Left forelimb (tissue), 1 donor: Measurements from ENCODE around the gene SLC2A8.

Experiments
- DNase-seq: peaks from one replicate; pipeline ENCODE4 v3.0.0-alpha.2; 2018; ENCODE audit warnings: low spot score

Gene SLC2A8

GRCh38 chr9:127382541-127382940 is 14.4 kb upstream of the SLC2A8 start:
- no peak for DNase-seq

- no peak for DNase-seq
Measured at GRCh38 chr9:127384016-127384730, 12.8 kb upstream of the SLC2A8 start.

GRCh38 chr9:127384901-127385300 is 12.1 kb upstream of the SLC2A8 start:
- no peak for DNase-seq

GRCh38 chr9:127386249-127386648 is 10.7 kb upstream of the SLC2A8 start:
- DNase-seq, result no peak

- no peak for DNase-seq
Measured at GRCh38 chr9:127386981-127387380, 10.0 kb upstream of the SLC2A8 start.

GRCh38 chr9:127388037-127388855 is 8.7 kb upstream of the SLC2A8 start:
- DNase-seq, result no peak

GRCh38 chr9:127388856-127389238 is 8.1 kb upstream of the SLC2A8 start:
- DNase-seq, result no peak

- DNase-seq, result no peak
Measured at GRCh38 chr9:127389381-127390247, 7.4 kb upstream of the SLC2A8 start.

GRCh38 chr9:127390248-127390545 is 6.8 kb upstream of the SLC2A8 start:
- no peak for DNase-seq

GRCh38 chr9:127390563-127390962 is 6.4 kb upstream of the SLC2A8 start:
- no peak for DNase-seq

- no peak for DNase-seq
Measured at GRCh38 chr9:127392166-127392565, 4.8 kb upstream of the SLC2A8 start.

- DNase-seq, result no peak
Measured at GRCh38 chr9:127392976-127393375, 4.0 kb upstream of the SLC2A8 start.

GRCh38 chr9:127393645-127394044 is 3.3 kb upstream of the SLC2A8 start:
- DNase-seq, result no peak

GRCh38 chr9:127395497-127396252 is 1.3 kb upstream of the SLC2A8 start:
- no peak for DNase-seq

- DNase-seq, result no peak
Measured at GRCh38 chr9:127396253-127396807, 639 bp upstream of the SLC2A8 start.

- no peak for DNase-seq
Measured at GRCh38 chr9:127397646-127398274, 791 bp downstream of the SLC2A8 start.

GRCh38 chr9:127398275-127398647 is 1.3 kb downstream of the SLC2A8 start:
- no peak for DNase-seq

GRCh38 chr9:127398715-127399400 is 1.9 kb downstream of the SLC2A8 start:
- DNase-seq, result no peak

GRCh38 chr9:127399736-127400269 is 2.8 kb downstream of the SLC2A8 start:
- no peak for DNase-seq

GRCh38 chr9:127402401-127403090 is 5.6 kb downstream of the SLC2A8 start:
- no peak for DNase-seq
